ENCODE measurements around the gene SLC25A42.
"Not testable (repeated sequence)": the region's sequence is repeated elsewhere in the genome, so short reads cannot be mapped to it uniquely, and the experiment has no call there.

SLC25A42 gene

GRCh38 chr19:19147344-19147743 is 83.5 kb downstream of the SLC25A42 start:
- H3K36me3 ChIP-seq (ENCODE audit: insufficient read depth, low read length), result peaks cover 12% of the 10 kb centered on the region
- no peak overlapping the region for H3K4me3 ChIP-seq (ENCODE audit: low read length)
- H2AFZ ChIP-seq (ENCODE audit: low read depth, low read length), result no peak overlapping the region
- H3K9me3 ChIP-seq (ENCODE audit: low read length), result no peaks in the 10 kb centered on the region
- H3K27me3 ChIP-seq (ENCODE audit: insufficient read depth, low read length), result no peaks in the 10 kb centered on the region
- H3K4me1 ChIP-seq (ENCODE audit: insufficient read depth, low read length), result no peaks in the 10 kb centered on the region

- H3K4me1 ChIP-seq (ENCODE audit: insufficient read depth, low read length); H3K9me3 ChIP-seq (ENCODE audit: low read length); H3K4me3 ChIP-seq (ENCODE audit: low read length); H2AFZ ChIP-seq (ENCODE audit: low read depth, low read length); H3K27me3 ChIP-seq (ENCODE audit: insufficient read depth, low read length): not testable (repeated sequence)
- H3K36me3 ChIP-seq (ENCODE audit: insufficient read depth, low read length), result peaks cover 12% of the 10 kb centered on the region
Measured at GRCh38 chr19:19148504-19148903, 84.7 kb downstream of the SLC25A42 start.

- H3K36me3 ChIP-seq (ENCODE audit: insufficient read depth, low read length), result peaks cover 12% of the 10 kb centered on the region
- no peaks in the 10 kb centered on the region for H3K9me3 ChIP-seq (ENCODE audit: low read length)
- H3K4me1 ChIP-seq (ENCODE audit: insufficient read depth, low read length), result no peaks in the 10 kb centered on the region
- H3K27me3 ChIP-seq (ENCODE audit: insufficient read depth, low read length), result no peaks in the 10 kb centered on the region
- no peak overlapping the region for H2AFZ ChIP-seq (ENCODE audit: low read depth, low read length)
- H3K4me3 ChIP-seq (ENCODE audit: low read length), result no peak overlapping the region
Measured at GRCh38 chr19:19149435-19149834, 85.6 kb downstream of the SLC25A42 start.

- Histone ChIP-seq H3K27me3 (ENCODE audit: insufficient read depth, low read length) (no peaks in the 10 kb centered on the region), H3K4me1 (ENCODE audit: insufficient read depth, low read length) (no peaks in the 10 kb centered on the region)
Measured at GRCh38 chr19:19151418-19151817, 87.6 kb downstream of the SLC25A42 start.

GRCh38 chr19:19152668-19153384 is 89.0 kb downstream of the SLC25A42 start:
- Histone ChIP-seq H3K36me3 (ENCODE audit: insufficient read depth, low read length) (peaks cover 14% of the 10 kb centered on the region), H3K27me3 (ENCODE audit: insufficient read depth, low read length) (no peaks in the 10 kb centered on the region), H3K4me3 (ENCODE audit: low read length) (no peak overlapping the region), H3K9me3 (ENCODE audit: low read length) (peaks cover 4% of the 10 kb centered on the region), H3K4me1 (ENCODE audit: insufficient read depth, low read length) (no peaks in the 10 kb centered on the region), H2AFZ (ENCODE audit: low read depth, low read length) (no peak overlapping the region)

More at GRCh38 chr19:19151418-19151817, 87.6 kb downstream of the SLC25A42 start:
- Histone ChIP-seq H2AFZ (ENCODE audit: low read depth, low read length) (no peak overlapping the region), H3K9me3 (ENCODE audit: low read length) (peaks cover 4% of the 10 kb centered on the region), H3K36me3 (ENCODE audit: insufficient read depth, low read length) (peaks cover 12% of the 10 kb centered on the region), H3K4me3 (ENCODE audit: low read length) (no peak overlapping the region)

GRCh38 chr19:19154768-19155494 is 91.1 kb downstream of the SLC25A42 start:
- Histone ChIP-seq H3K4me3 (ENCODE audit: low read length) (no peak overlapping the region), H2AFZ (ENCODE audit: low read depth, low read length) (no peak overlapping the region), H3K36me3 (ENCODE audit: insufficient read depth, low read length) (peaks cover 5% of the 10 kb centered on the region), H3K4me1 (ENCODE audit: insufficient read depth, low read length) (no peaks in the 10 kb centered on the region), H3K27me3 (ENCODE audit: insufficient read depth, low read length) (no peaks in the 10 kb centered on the region), H3K9me3 (ENCODE audit: low read length) (peaks cover 4% of the 10 kb centered on the region)

- no peaks in the 10 kb centered on the region for H3K4me1 ChIP-seq (ENCODE audit: insufficient read depth, low read length)
- peaks cover 5% of the 10 kb centered on the region for H3K36me3 ChIP-seq (ENCODE audit: insufficient read depth, low read length)
- H3K4me3 ChIP-seq (ENCODE audit: low read length), result no peak overlapping the region
- no peak overlapping the region for H2AFZ ChIP-seq (ENCODE audit: low read depth, low read length)
- H3K9me3 ChIP-seq (ENCODE audit: low read length), result peaks cover 4% of the 10 kb centered on the region
- H3K27me3 ChIP-seq (ENCODE audit: insufficient read depth, low read length), result no peaks in the 10 kb centered on the region
Measured at GRCh38 chr19:19155495-19156219, 91.9 kb downstream of the SLC25A42 start.

GRCh38 chr19:19157808-19158207 is 94.0 kb downstream of the SLC25A42 start:
- Histone ChIP-seq H3K9me3 (ENCODE audit: low read length) (peaks cover 8% of the 10 kb centered on the region), H3K4me3 (ENCODE audit: low read length) (no peak overlapping the region), H3K27me3 (ENCODE audit: insufficient read depth, low read length) (no peaks in the 10 kb centered on the region), H2AFZ (ENCODE audit: low read depth, low read length) (no peak overlapping the region), H3K4me1 (ENCODE audit: insufficient read depth, low read length) (no peaks in the 10 kb centered on the region), H3K36me3 (ENCODE audit: insufficient read depth, low read length) (peaks cover 5% of the 10 kb centered on the region)

- no peaks in the 10 kb centered on the region for H3K4me1 ChIP-seq (ENCODE audit: insufficient read depth, low read length)
Measured at GRCh38 chr19:19159534-19159933, 95.7 kb downstream of the SLC25A42 start.

GRCh38 chr19:19160461-19161035 is 96.8 kb downstream of the SLC25A42 start:
- Histone ChIP-seq H3K4me1 (ENCODE audit: insufficient read depth, low read length) (no peaks in the 10 kb centered on the region), H3K27me3 (ENCODE audit: insufficient read depth, low read length) (no peaks in the 10 kb centered on the region), H2AFZ (ENCODE audit: low read depth, low read length) (no peak overlapping the region), H3K36me3 (ENCODE audit: insufficient read depth, low read length) (peaks cover 5% of the 10 kb centered on the region), H3K4me3 (ENCODE audit: low read length) (no peak overlapping the region), H3K9me3 (ENCODE audit: low read length) (peaks cover 8% of the 10 kb centered on the region)

More at GRCh38 chr19:19159534-19159933, 95.7 kb downstream of the SLC25A42 start:
- Histone ChIP-seq H3K27me3 (ENCODE audit: insufficient read depth, low read length) (no peaks in the 10 kb centered on the region), H3K9me3 (ENCODE audit: low read length) (peaks cover 8% of the 10 kb centered on the region), H2AFZ (ENCODE audit: low read depth, low read length) (no peak overlapping the region), H3K36me3 (ENCODE audit: insufficient read depth, low read length) (peaks cover 5% of the 10 kb centered on the region), H3K4me3 (ENCODE audit: low read length) (no peak overlapping the region)

GRCh38 chr19:19162495-19162894 is 98.7 kb downstream of the SLC25A42 start:
- Histone ChIP-seq H2AFZ (ENCODE audit: low read depth, low read length) (no peak overlapping the region), H3K9me3 (ENCODE audit: low read length) (peaks cover 5% of the 10 kb centered on the region), H3K4me3 (ENCODE audit: low read length) (no peak overlapping the region), H3K36me3 (ENCODE audit: insufficient read depth, low read length) (no peaks in the 10 kb centered on the region), H3K27me3 (ENCODE audit: insufficient read depth, low read length) (no peaks in the 10 kb centered on the region), H3K4me1 (ENCODE audit: insufficient read depth, low read length) (no peaks in the 10 kb centered on the region)

Data from neuron (in vitro differentiated cells).